GM12874 (cell line): ENCODE data around the gene ROR1.

Experiments used
- TF ChIP-seq, protein P1 (sequence below): IDR thresholded peaks from 2 replicates; pipeline ENCODE4 v1.5.1; 2011; ENCODE audit warnings: low read depth, mild to moderate bottlenecking, control low read depth, low read length, moderate library complexity; ENCODE audit not compliant: insufficient read depth

ROR1 gene

GRCh38 chr1:64043288-64043687, 269.5 kb downstream of the ROR1 start:
- TF ChIP-seq, protein P1, sequence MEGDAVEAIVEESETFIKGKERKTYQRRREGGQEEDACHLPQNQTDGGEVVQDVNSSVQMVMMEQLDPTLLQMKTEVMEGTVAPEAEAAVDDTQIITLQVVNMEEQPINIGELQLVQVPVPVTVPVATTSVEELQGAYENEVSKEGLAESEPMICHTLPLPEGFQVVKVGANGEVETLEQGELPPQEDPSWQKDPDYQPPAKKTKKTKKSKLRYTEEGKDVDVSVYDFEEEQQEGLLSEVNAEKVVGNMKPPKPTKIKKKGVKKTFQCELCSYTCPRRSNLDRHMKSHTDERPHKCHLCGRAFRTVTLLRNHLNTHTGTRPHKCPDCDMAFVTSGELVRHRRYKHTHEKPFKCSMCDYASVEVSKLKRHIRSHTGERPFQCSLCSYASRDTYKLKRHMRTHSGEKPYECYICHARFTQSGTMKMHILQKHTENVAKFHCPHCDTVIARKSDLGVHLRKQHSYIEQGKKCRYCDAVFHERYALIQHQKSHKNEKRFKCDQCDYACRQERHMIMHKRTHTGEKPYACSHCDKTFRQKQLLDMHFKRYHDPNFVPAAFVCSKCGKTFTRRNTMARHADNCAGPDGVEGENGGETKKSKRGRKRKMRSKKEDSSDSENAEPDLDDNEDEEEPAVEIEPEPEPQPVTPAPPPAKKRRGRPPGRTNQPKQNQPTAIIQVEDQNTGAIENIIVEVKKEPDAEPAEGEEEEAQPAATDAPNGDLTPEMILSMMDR, result no peak

DNA sequence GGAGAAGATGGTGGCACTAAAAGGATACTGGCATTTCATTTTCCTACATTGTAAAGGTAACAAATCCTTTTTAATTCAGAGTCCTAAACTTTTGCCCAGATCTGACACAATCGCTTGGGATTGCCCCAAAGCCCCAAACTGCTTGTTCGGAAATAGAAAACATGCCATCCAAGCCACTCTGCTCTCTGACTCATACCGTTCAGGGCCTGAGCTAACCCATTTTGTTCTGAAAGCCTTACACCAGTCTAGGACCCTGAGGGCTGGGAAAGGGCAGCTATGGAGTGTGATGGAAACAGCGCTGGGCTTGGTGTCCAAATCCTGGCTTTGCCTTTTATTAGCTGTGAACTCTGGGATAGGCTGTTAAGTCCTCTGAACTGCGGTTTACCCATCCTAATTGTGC, 270.2 kb downstream of the ROR1 start:
- TF ChIP-seq, protein P1, result no peak

DNA sequence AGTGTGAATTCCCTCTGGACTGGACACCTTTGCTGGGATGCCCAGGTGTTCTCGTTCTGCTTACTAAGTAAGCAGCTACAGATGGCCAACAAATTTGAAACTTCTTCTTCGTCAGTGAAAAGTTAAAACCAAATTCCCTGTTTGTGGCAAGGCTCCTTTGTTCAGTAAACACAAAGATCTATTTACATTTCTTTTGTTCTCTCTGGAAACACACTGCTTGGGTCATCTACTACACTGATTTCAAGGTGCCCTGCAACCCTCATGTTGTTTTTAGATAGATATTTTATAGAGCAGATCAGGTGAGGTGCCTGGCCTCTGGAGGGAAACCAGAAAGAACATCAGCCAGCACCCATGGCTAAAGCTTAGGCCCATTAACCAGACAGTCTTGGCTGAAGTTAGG, 272.4 kb downstream of the ROR1 start:
- TF ChIP-seq, protein P1, result no peak

DNA sequence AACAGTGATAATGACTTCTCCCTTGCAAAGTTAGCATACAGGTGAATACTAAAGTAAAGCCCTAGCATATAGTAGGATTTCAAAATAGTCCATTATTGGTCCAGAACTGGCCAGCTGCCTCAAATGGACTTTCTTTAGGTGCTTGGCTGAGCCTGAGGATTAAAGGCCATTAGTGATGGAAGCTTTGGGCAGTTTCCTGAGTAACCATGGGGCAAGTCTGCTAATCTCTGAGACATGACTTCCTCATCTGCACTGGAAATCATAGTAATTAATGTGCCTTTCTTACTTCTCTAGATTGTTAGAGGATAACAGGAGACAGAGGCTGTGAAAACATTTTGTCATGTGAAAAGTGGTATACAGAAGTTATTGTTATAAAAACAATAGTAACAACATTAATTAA, 273.1 kb downstream of the ROR1 start:
- TF ChIP-seq, protein P1, result no peak

DNA sequence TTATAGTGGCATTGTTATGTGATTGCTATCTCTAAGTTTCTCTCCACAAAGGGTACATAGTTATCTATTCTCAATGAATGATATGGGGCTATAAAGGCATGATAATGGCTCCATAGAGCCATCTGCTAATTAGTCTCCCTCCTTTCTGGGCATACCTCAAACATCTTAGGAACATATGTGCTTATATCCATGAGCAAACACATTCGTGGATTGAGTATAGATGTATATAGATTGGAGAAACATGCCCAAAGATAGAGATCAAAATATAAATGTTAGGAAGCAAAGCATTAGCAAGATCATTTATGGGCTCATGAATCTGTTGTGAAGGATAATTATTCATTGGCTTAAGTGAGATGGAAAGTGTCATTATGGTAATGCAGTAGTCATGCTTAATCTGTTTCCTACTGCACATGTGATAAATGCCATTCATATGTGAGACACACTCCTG, 273.8 kb downstream of the ROR1 start:
- TF ChIP-seq, protein P1, result no peak

- TF ChIP-seq, protein P1, result no peak
These were observed 276.2 kb downstream of the ROR1 start for GRCh38 chr1:64049900-64050540.

DNA sequence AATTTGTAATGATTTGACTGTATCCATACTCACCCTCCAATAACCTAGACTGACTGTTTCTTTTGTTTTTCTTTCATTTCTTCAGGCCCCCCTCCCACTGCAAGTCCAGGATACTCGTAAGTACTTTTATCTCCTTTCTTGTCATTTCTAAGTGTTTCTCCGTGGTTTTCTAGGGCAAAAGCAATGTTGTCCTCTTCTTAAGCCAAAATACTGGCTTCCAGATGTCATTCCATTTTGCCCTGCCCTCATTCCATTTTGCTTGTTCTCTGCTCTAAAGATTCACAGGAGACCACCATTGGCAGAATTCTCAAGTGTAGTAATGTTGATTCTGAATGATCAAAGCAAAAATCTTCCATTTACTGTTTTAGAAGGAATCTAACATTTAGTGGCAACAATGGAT, 276.8 kb downstream of the ROR1 start:
- TF ChIP-seq, protein P1, result no peak
